OCI-LY1 (cell line): Measurements from ENCODE around the gene PRSS8.

ENCODE experiments used
- EZH2 ChIP-seq: fragments of 200-600 bp; sonication (generic), shearing (Covaris generic); IDR thresholded peaks from 2 replicates; pipeline ENCODE4 v1.8.0; 2017; ENCODE audit warnings: borderline replicate concordance, mixed run types, mild to moderate bottlenecking, antibody characterized with exemption, low read length, moderate library complexity, mixed read lengths
- TF ChIP-seq, protein P1 (sequence below): fragments of 200-600 bp; sonication (generic), shearing (Covaris generic); IDR thresholded peaks from 2 replicates; pipeline ENCODE4 v1.5.1; 2017; ENCODE audit warnings: mild to moderate bottlenecking, antibody characterized with exemption, low read length, moderate library complexity, mixed read lengths

- TF ChIP-seq, protein P1, sequence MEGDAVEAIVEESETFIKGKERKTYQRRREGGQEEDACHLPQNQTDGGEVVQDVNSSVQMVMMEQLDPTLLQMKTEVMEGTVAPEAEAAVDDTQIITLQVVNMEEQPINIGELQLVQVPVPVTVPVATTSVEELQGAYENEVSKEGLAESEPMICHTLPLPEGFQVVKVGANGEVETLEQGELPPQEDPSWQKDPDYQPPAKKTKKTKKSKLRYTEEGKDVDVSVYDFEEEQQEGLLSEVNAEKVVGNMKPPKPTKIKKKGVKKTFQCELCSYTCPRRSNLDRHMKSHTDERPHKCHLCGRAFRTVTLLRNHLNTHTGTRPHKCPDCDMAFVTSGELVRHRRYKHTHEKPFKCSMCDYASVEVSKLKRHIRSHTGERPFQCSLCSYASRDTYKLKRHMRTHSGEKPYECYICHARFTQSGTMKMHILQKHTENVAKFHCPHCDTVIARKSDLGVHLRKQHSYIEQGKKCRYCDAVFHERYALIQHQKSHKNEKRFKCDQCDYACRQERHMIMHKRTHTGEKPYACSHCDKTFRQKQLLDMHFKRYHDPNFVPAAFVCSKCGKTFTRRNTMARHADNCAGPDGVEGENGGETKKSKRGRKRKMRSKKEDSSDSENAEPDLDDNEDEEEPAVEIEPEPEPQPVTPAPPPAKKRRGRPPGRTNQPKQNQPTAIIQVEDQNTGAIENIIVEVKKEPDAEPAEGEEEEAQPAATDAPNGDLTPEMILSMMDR: no peak
- TF ChIP-seq EZH2: no peak
These were observed 9.7 kb downstream of the PRSS8 start for GRCh38 chr16:31125844-31126243.
